GM12875 (cell line): ENCODE data around the gene LTN1.

Source experiments
- H3K4me3 ChIP-seq: one replicate; pipeline ENCODE4 v1.5.1; 2011; ENCODE audit warnings: low read depth, low read length, control low read depth
- CTCF ChIP-seq: IDR thresholded peaks from 2 replicates; pipeline ENCODE4 v1.5.1; 2011; ENCODE audit warnings: low read depth, mild to moderate bottlenecking, control low read depth, inconsistent platforms, low read length, moderate library complexity, borderline replicate concordance; ENCODE audit not compliant: insufficient read depth

Gene LTN1

GRCh38 chr21:28913071-28913470 lies 79.6 kb downstream of the LTN1 start:
- no peak for TF ChIP-seq CTCF
- no peak overlapping the region for H3K4me3 ChIP-seq

- TF ChIP-seq CTCF = no peak
- H3K4me3 ChIP-seq = no peak overlapping the region
Measured at GRCh38 chr21:28910280-28910887, 82.3 kb downstream of the LTN1 start.

- H3K4me3 ChIP-seq = no peak overlapping the region
- no peak for TF ChIP-seq CTCF
Measured at GRCh38 chr21:28908351-28908750, 84.3 kb downstream of the LTN1 start.

- no peak overlapping the region for H3K4me3 ChIP-seq
- no peak for TF ChIP-seq CTCF
Measured at GRCh38 chr21:28906841-28907240, 85.8 kb downstream of the LTN1 start.

GRCh38 chr21:28906236-28906635 lies 86.4 kb downstream of the LTN1 start:
- TF ChIP-seq CTCF = no peak
- no peak overlapping the region for H3K4me3 ChIP-seq

- no peak overlapping the region for H3K4me3 ChIP-seq
- TF ChIP-seq CTCF = no peak
Measured at GRCh38 chr21:28904961-28905435, 87.7 kb downstream of the LTN1 start.

GRCh38 chr21:28903448-28903847 lies 89.2 kb downstream of the LTN1 start:
- TF ChIP-seq CTCF = no peak
- no peak overlapping the region for H3K4me3 ChIP-seq
